K562 (cell line): ENCODE measurements around the gene SDC3. TPM values are rescaled to one million over a fixed set of nuclear protein-coding genes. Genes with fewer than 3 reads are reported as not detected.

Source experiments
- BHLHE40 ChIP-seq: IDR thresholded peaks from 2 replicates; pipeline ENCODE4 v1.6.1; 2011; ENCODE audit warnings: low read length, improper control_type of control experiment
- CHD2 ChIP-seq: IDR thresholded peaks from 2 replicates; pipeline ENCODE4 v1.6.1; 2011; ENCODE audit warnings: low read depth, low read length
- CSDE1 ChIP-seq, 2 experiments: fragments of 450-650 bp; IDR thresholded peaks; 2 replicates each; pipeline ENCODE4 v1.6.1; 2016; ENCODE audit warnings: mild to moderate bottlenecking in 1 of 2
- CXXC5 ChIP-seq: fragments of 250-450 bp; sonication (Bioruptor Pico); IDR thresholded peaks from 2 replicates; pipeline ENCODE4 v1.8.0; 2022; ENCODE audit warnings: inconsistent platforms, mild to moderate bottlenecking, moderate library complexity
- E4F1 ChIP-seq: fragments of 250-450 bp; sonication (Bioruptor Pico); IDR thresholded peaks from 2 replicates; pipeline ENCODE4 v1.5.0; 2021; ENCODE audit warnings: mild to moderate bottlenecking, borderline replicate concordance
- EGR1 ChIP-seq: fragments of 450-650 bp; conservative IDR thresholded peaks from 2 replicates; pipeline ENCODE4 v1.6.1; 2017; ENCODE audit warnings: mild to moderate bottlenecking
- ETV5 ChIP-seq: sonication (generic); formaldehyde crosslinking; IDR thresholded peaks from 2 replicates; pipeline ENCODE4 v1.4.0; 2020; ENCODE audit warnings: low read depth, mild to moderate bottlenecking, missing genetic modification reagents
- JUN ChIP-seq, 2 experiments: sonication (generic) in 1 of 2; formaldehyde crosslinking in 1 of 2; IDR thresholded peaks; 2 replicates each; pipeline versions ENCODE4 v1.6.1 to v1.8.0; 2012 to 2022; ENCODE audit warnings: borderline replicate concordance in 2 of 2, mild to moderate bottlenecking in 2 of 2, improper control_type of control experiment in 1 of 2, low read depth in 1 of 2, low read length in 1 of 2, missing genetic modification reagents in 1 of 2
- MAX ChIP-seq: sonication (generic); formaldehyde crosslinking; IDR thresholded peaks from 2 replicates; pipeline ENCODE4 v1.9.0; 2022; ENCODE audit warnings: mild to moderate bottlenecking, missing genetic modification reagents
- POLR2A ChIP-seq: fragments of 450-650 bp; conservative IDR thresholded peaks from 2 replicates; pipeline ENCODE4 v1.6.1; 2016
- RAD51 ChIP-seq: fragments of 450-650 bp; IDR thresholded peaks from 2 replicates; pipeline ENCODE4 v1.7.1; 2016; ENCODE audit warnings: low read depth, mild to moderate bottlenecking, borderline replicate concordance
- SP1 ChIP-seq: sonication (generic); formaldehyde crosslinking; IDR thresholded peaks from 2 replicates; pipeline ENCODE4 v1.8.1; 2022; ENCODE audit warnings: mild to moderate bottlenecking, missing genetic modification reagents
- STAG1 ChIP-seq: sonication (generic); formaldehyde crosslinking; IDR thresholded peaks from 2 replicates; pipeline ENCODE4 v1.5.0; 2020; ENCODE audit warnings: missing genetic modification reagents, borderline replicate concordance
- TBL1XR1 ChIP-seq, 2 experiments: IDR thresholded peaks; 2 replicates each; pipeline ENCODE4 v1.6.1; 2012; ENCODE audit warnings: improper control_type of control experiment in 2 of 2, low read length in 2 of 2, mild to moderate bottlenecking in 1 of 2
- ZBTB7A ChIP-seq: IDR thresholded peaks from 2 replicates; pipeline ENCODE4 v1.6.1; 2011; ENCODE audit warnings: low read depth, mild to moderate bottlenecking, low read length, moderate library complexity, borderline replicate concordance; ENCODE audit not compliant: control insufficient read depth
- ZHX1 ChIP-seq: fragments of 150-350 bp; conservative IDR thresholded peaks from 2 replicates; pipeline ENCODE4 v1.6.1; 2014; ENCODE audit warnings: low read length
- ZNF354B ChIP-seq: fragments of 250-450 bp; sonication (Bioruptor Pico); IDR thresholded peaks from 2 replicates; pipeline ENCODE4 v1.4.0; 2020
- polyA plus RNA-seq, 8 experiments: library from polyadenylated mRNA; depleted of rRNA in 4 of 8; stranded (reverse) in 5 of 8; unstranded in 3 of 8; fragments of >200 nt; fragmentation: Nextera tagmentation in 2 of 8; fragmentation: Illumina TruSeq in 1 of 8; extraction: Ambion mirVana in 2 of 8; extraction: Trizol in 1 of 8; gene quantifications; 2 replicates each; pipeline versions ENCODE4 v1.2.1 to v1.2.3, GENCODE V29; 2011 to 2014; ENCODE audit warnings: inconsistent platforms in 1 of 8, missing spikeins in 1 of 8
- total RNA-seq, 7 experiments: library from RNA; depleted of rRNA in 6 of 7; stranded (reverse); fragments of >200 nt in 6 of 7; fragmentation: Illumina TruSeq in 2 of 7; extraction: Trizol in 2 of 7; gene quantifications; 2 replicates each; pipeline versions ENCODE4 v1.2.1 to v1.2.3, GENCODE V29; 2011 to 2021; ENCODE audit warnings: low replicate concordance in 1 of 7

SDC3 gene
- total and polyA plus RNA-seq, 9 of the 15 experiments (the other 6 are each of a cell fraction or from before 2014, with no cell fraction given): 0.38 to 44.1 (median 12.1) TPM

- no peak for TF ChIP-seq E4F1 (CRISPR knock-in tag)
- TF ChIP-seq ZNF354B (CRISPR knock-in tag): no peak
- TF ChIP-seq BHLHE40: peak; percentile 32; the same call in 1 of the 2 replicates
- 0 out of 2 replicates have a peak, but pooled peaks have one; percentile 26 for TF ChIP-seq JUN (IDR thresholded peaks at IDR 0.05; ENCODE audit: borderline replicate concordance, low read depth, low read length)
- 0 out of 2 replicates have a peak, but pooled peaks have one; percentile 50 for TF ChIP-seq JUN (CRISPR knock-in tag; IDR thresholded peaks at IDR 0.05; ENCODE audit: borderline replicate concordance)
- peak; percentile 46; the same call in 1 of the 2 replicates for TF ChIP-seq MAX (CRISPR knock-in tag)
- TF ChIP-seq EGR1: 0 out of 2 replicates have a peak, but pooled peaks have one; percentile 61
- peak in 1 of 2 experiments; percentile 29; a peak in 2 of 4 replicates for TF ChIP-seq TBL1XR1 (IDR thresholded peaks at IDR 0.05; ENCODE audit: low read length in 2 of 2)
- TF ChIP-seq ETV5: 0 out of 2 replicates have a peak, but pooled peaks have one; percentile 47
- TF ChIP-seq SP1 (CRISPR knock-in tag): peak; percentile 52; the same call in 1 of the 2 replicates
- TF ChIP-seq STAG1 (CRISPR knock-in tag): peak; percentile 87
- TF ChIP-seq POLR2A: no peak
- peak; percentile 76 for TF ChIP-seq CHD2
- TF ChIP-seq CXXC5: peak; percentile 7; the same call in 1 of the 2 replicates
- TF ChIP-seq CSDE1 (IDR thresholded peaks at IDR 0.05): no peak
- 0 out of 2 replicates have a peak, but pooled peaks have one; percentile 29 for TF ChIP-seq ZHX1
- 0 out of 2 replicates have a peak, but pooled peaks have one; percentile 29 for TF ChIP-seq RAD51
- peak; percentile 22; the same call in 1 of the 2 replicates for TF ChIP-seq ZBTB7A
- TF ChIP-seq, all 486 proteins: peak for 67
Measured at GRCh38 chr1:30911059-30911954, 2.7 kb upstream of the SDC3 start (continued).
